Breast epithelium (tissue), 3 donors: Measurements from ENCODE around the gene IDI2.

Experiments used
- CTCF ChIP-seq, 3 donors: fragments of 450-650 bp; IDR thresholded peaks; one replicate each; pipeline ENCODE4 v1.5.1; 2016 to 2017; ENCODE audit warnings: antibody characterized with exemption in 3 of 3, mild to moderate bottlenecking in 3 of 3, moderate library complexity in 3 of 3
- POLR2A ChIP-seq: fragments of 450-650 bp; IDR thresholded peaks from one replicate; pipeline ENCODE4 v1.6.1; 2016; ENCODE audit warnings: antibody characterized with exemption, mild to moderate bottlenecking, moderate library complexity
- POLR2AphosphoS5 ChIP-seq, 3 donors: sonication (generic); formaldehyde crosslinking; IDR thresholded peaks; one replicate each; pipeline ENCODE4 v1.6.1; 2017; ENCODE audit warnings: antibody characterized with exemption in 3 of 3

GRCh38 chr10:1011696-1012095 is 14.0 kb downstream of the IDI2 start:
- TF ChIP-seq CTCF (IDR thresholded peaks at IDR 0.05) = no peak
- no peak for TF ChIP-seq POLR2A
- TF ChIP-seq POLR2AphosphoS5 (IDR thresholded peaks at IDR 0.05) = no peak
